Measurements from ENCODE around the gene GPR84.

The GPR84 gene

GRCh38 chr12:54341378-54342300 is 22.6 kb downstream of the GPR84 start:
- no peak for DNase-seq (ENCODE audit: low read depth)
- TF ChIP-seq CTCF (IDR thresholded peaks at IDR 0.05; ENCODE audit: low read depth, low read length, missing control alignments) = no peak
- no peak overlapping the region for H3K4me3 ChIP-seq (ENCODE audit: low read depth, low read length)

GRCh38 chr12:54340846-54341245 is 23.4 kb downstream of the GPR84 start:
- TF ChIP-seq CTCF (IDR thresholded peaks at IDR 0.05; ENCODE audit: low read depth, low read length, missing control alignments) = no peak
- no peak for DNase-seq (ENCODE audit: low read depth)
- no peak overlapping the region for H3K4me3 ChIP-seq (ENCODE audit: low read depth, low read length)

GRCh38 chr12:54338698-54339296 is 25.5 kb downstream of the GPR84 start:
- H3K4me3 ChIP-seq (ENCODE audit: low read depth, low read length) = no peak overlapping the region
- DNase-seq (ENCODE audit: low read depth) = no peak
- no peak for TF ChIP-seq CTCF (IDR thresholded peaks at IDR 0.05; ENCODE audit: low read depth, low read length, missing control alignments)

GRCh38 chr12:54337854-54338650 is 26.2 kb downstream of the GPR84 start:
- no peak overlapping the region for H3K4me3 ChIP-seq (ENCODE audit: low read depth, low read length)
- DNase-seq (ENCODE audit: low read depth) = no peak
- no peak for TF ChIP-seq CTCF (IDR thresholded peaks at IDR 0.05; ENCODE audit: low read depth, low read length, missing control alignments)

GRCh38 chr12:54337280-54337842 is 26.9 kb downstream of the GPR84 start:
- TF ChIP-seq CTCF (IDR thresholded peaks at IDR 0.05; ENCODE audit: low read depth, low read length, missing control alignments) = no peak
- no peak for DNase-seq (ENCODE audit: low read depth)

GRCh38 chr12:54333420-54334034 is 30.8 kb downstream of the GPR84 start:
- TF ChIP-seq CTCF (IDR thresholded peaks at IDR 0.05; ENCODE audit: low read depth, low read length, missing control alignments) = no peak
- DNase-seq (ENCODE audit: low read depth) = no peak
- H3K4me3 ChIP-seq (ENCODE audit: low read depth, low read length) = no peak overlapping the region

More at GRCh38 chr12:54337280-54337842, 26.9 kb downstream of the GPR84 start:
- no peak overlapping the region for H3K4me3 ChIP-seq (ENCODE audit: low read depth, low read length)
